C4-2B (cell line): ENCODE results near the gene DNAAF3.

Experiments
- ZFX ChIP-seq: fragments of 450-650 bp; IDR thresholded peaks from 2 replicates; pipeline ENCODE4 v1.6.1; 2017
- TF ChIP-seq, protein P1 (sequence below): fragments of 450-650 bp; conservative IDR thresholded peaks from 2 replicates; pipeline ENCODE4 v1.5.1; 2017; ENCODE audit warnings: mild to moderate bottlenecking

DNA sequence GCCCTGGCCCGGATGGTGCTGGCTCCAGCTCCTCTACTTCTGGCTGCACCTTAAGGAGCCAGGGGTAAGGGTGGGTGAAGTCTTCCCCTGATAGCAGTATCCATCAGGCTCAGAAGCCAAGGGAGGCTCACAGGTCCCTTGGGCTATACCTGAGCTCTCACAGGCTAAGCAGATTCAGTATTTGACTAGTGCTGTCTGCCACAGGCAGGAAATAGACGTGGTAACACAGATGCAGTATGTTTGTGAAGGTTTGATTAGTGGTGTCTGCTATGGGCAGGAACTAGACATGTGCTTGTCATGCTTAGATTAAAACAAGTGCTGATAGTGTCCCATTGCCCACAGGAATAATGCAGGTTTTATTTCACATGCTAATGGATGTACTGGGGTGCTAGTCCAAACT, 9.7 kb upstream of the DNAAF3 start:
- TF ChIP-seq, protein P1, sequence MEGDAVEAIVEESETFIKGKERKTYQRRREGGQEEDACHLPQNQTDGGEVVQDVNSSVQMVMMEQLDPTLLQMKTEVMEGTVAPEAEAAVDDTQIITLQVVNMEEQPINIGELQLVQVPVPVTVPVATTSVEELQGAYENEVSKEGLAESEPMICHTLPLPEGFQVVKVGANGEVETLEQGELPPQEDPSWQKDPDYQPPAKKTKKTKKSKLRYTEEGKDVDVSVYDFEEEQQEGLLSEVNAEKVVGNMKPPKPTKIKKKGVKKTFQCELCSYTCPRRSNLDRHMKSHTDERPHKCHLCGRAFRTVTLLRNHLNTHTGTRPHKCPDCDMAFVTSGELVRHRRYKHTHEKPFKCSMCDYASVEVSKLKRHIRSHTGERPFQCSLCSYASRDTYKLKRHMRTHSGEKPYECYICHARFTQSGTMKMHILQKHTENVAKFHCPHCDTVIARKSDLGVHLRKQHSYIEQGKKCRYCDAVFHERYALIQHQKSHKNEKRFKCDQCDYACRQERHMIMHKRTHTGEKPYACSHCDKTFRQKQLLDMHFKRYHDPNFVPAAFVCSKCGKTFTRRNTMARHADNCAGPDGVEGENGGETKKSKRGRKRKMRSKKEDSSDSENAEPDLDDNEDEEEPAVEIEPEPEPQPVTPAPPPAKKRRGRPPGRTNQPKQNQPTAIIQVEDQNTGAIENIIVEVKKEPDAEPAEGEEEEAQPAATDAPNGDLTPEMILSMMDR, result no peak
- no peak for TF ChIP-seq ZFX
